Inflammatory macrophage treated with lipopolysaccharide for 4 hours (primary cell): ENCODE data around the gene SELENOW.

Experiments
- DNase-seq: peaks from one replicate; pipeline ENCODE4 v3.0.0-alpha.2; 2020

SELENOW gene

DNA sequence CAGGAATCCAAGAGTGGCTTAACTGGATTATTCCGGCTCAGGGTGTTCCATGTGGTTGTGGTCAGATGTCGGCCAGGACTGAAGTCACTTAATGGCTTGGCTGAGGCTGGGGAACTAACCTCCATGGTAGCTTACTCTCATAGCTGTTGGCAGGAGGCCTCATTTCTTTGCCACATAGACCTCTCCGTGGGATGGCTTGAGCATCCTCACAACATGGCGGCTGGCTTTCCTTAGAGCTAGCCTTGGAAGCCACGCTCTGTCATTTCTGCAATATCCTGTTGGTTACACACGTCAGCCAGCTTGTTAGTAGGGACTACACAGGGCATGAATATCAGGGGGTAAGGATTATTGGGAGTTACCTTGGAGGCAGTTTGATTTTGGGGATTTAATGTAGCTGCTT is 48.3 kb downstream of the SELENOW start:
- no peak for DNase-seq

DNA sequence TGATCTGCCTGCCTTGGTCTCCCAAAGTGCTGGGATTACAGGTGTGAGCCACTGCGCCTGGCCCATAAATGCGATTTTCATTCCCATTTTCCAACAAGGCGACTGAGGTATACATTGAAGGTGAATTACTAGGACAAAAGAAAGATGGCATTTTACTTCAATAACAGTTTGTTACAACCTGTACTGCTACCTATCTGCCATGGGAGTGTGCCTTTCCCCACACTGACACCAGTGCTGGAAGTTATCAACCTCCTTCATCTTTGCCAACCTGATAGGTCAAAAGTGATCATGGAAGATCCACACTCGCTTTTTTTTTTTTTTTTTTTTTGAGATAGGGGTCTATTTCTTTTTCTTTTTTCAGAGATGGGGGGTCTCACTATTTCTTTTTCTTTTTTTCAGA is 54.2 kb downstream of the SELENOW start:
- DNase-seq, result no peak
